ELR (cell line): ENCODE results near the gene C9orf153.
"Not testable (repeated sequence)": the region's sequence is repeated elsewhere in the genome, so short reads cannot be mapped to it uniquely, and the experiment has no call there.

Experiments used
- DNase-seq: peaks from one replicate; pipeline ENCODE4 v3.0.0-alpha.2; 2015; ENCODE audit warnings: low read depth

The C9orf153 gene

GRCh38 chr9:86263876-86264275, 4.4 kb upstream of the C9orf153 start:
- no peak for DNase-seq

GRCh38 chr9:86262492-86262891, 3.0 kb upstream of the C9orf153 start:
- DNase-seq = no peak

DNA sequence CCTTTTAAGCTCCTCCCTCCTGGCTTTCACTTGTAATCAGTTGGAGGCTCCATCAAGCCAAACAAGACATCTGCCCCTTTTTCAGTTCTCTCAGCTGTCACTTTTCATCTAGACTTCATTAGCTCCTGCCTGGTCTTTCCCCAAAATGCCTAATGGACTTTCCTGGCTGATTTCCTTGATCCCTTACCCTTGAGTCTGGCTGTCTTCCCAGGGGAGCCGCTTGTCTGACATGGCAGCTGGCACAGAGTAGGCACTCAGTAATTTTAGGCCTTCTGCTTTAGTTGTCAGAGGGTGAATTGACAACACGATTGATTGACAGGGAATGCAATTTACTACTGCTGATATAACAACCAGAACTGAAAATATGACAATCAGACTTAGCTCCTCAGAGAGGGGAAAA, 2.1 kb downstream of the C9orf153 start:
- no peak for DNase-seq

GRCh38 chr9:86256653-86257052, 2.8 kb downstream of the C9orf153 start:
- DNase-seq = no peak

DNA sequence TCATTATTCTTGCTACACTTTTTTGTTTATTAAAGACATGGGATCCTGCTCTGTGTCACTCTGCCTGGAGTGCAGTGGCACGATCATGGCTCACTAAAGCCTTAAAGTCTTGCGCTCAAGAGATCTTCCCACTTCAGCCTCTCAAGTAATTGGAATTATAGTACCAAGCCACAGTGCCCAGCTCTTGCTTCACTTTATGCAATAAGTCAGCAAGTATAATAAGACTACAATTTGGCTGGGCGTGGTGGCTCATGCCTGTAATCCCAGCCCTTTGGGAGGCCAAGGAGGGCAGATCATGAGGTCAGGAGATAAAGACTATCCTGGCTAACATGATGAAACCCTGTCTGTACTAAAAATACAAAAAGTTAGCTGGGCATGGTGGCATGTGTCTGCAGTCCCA, 5.9 kb downstream of the C9orf153 start:
- no peak for DNase-seq

DNA sequence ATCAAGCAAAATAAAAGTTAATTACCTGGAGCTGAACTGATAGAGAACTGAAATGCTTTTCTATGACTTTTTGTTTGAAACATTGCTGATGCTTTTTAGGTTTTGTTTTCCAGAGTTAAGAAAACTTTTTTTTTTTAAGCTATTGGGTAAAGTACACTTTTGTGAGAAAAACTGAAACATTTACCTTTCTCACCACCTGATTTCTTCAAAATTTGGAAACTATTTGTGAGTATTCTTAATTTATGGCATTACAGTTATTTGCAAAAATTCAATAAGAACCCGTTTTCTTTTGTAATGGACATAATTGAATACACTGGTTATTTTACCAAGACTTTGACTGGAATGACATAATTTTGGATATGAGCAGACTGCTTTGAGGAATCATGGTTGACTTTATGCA, 6.6 kb downstream of the C9orf153 start:
- DNase-seq = no peak

DNA sequence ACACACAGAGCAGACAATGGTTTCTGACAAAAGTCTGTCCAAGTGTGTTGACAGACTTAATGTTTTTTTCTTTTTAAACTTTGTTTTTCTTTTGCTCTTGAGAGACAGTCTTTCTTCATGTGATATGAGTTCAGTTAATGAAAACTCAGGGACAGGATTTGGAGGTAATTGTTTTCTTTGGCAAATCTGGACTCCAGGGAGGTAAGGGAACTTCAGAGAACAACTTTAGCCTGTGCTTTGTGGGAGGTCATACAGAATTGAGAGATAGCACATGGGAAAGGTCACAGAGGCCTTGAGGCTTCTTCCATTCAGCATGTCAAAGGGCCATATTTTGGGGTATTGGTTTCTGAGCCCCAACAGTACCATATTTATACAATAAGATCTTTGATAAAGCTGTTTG, 9.3 kb downstream of the C9orf153 start:
- no peak for DNase-seq

- no peak for DNase-seq
Measured at GRCh38 chr9:86248746-86249145, 10.7 kb downstream of the C9orf153 start.

DNA sequence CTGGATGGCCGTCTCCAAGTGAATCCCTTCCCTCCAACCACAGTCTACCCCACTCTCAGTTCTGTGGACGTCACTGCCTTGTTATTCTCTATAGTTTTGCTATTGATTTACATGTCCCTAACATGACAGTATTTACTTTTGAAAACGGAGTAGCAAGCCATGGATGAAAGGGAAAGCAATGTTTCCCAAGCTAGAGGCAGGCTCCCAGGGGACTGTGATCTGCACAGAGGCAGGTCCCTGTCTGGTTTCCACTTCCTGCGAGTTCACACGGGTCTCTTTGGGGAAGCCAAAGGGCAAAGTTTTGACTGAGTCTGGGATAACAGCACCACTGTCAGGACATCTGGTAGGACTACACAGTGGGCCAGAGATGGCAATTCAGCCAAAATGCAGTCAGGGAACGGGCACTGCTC, 12.7 kb downstream of the C9orf153 start:
- DNase-seq = no peak

GRCh38 chr9:86242071-86242470, 17.4 kb downstream of the C9orf153 start:
- DNase-seq = no peak

GRCh38 chr9:86241216-86241615, 18.2 kb downstream of the C9orf153 start:
- no peak for DNase-seq

- DNase-seq = peak; percentile 35
Measured at GRCh38 chr9:86238861-86239770, 20.3 kb downstream of the C9orf153 start.

GRCh38 chr9:86230858-86231257, 28.6 kb downstream of the C9orf153 start:
- no peak for DNase-seq

DNA sequence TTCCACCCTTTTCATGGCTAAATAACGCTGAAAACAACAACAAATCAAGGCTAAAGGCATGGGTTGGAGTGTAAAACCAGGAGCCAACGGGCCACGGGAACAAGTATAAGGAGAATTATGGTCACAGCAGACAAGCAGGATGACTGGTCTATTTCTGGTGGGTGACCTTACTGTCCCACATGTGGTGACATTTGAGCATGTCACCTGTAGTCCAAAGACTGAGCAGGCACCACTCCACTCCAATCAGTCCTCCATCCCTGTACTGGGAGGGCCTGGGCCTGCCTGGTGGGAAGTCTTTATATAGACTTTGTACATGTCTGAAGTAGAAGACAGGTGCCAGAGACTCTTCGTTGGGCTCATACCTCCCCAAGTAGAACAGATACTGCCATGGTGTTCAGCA, 36.8 kb downstream of the C9orf153 start:
- no peak for DNase-seq

GRCh38 chr9:86219606-86220005, 39.9 kb downstream of the C9orf153 start:
- no peak for DNase-seq

- no peak for DNase-seq
Measured at GRCh38 chr9:86217076-86217755, 42.2 kb downstream of the C9orf153 start.

DNA sequence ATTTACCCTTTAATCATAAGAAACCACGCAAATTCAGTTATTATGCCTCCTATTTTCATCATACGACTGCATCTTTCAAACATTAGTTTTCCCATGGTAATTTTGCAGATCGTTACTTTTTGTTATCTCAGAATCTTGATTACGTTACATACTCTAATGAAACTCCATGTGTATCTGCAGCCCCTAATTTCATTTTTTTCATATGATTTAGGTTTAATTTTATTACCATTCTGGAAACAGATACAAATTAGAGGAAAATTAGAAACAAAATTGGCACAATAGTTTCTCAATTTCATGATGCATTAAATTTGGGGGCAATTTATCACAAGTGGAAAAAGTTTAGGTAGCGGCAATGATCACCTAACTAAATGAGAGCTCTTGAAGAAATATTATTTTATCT, 52.3 kb downstream of the C9orf153 start:
- DNase-seq = no peak

GRCh38 chr9:86202338-86202882, 57.0 kb downstream of the C9orf153 start:
- DNase-seq = peak; percentile 72

GRCh38 chr9:86201474-86202337, 57.8 kb downstream of the C9orf153 start:
- no peak for DNase-seq

DNA sequence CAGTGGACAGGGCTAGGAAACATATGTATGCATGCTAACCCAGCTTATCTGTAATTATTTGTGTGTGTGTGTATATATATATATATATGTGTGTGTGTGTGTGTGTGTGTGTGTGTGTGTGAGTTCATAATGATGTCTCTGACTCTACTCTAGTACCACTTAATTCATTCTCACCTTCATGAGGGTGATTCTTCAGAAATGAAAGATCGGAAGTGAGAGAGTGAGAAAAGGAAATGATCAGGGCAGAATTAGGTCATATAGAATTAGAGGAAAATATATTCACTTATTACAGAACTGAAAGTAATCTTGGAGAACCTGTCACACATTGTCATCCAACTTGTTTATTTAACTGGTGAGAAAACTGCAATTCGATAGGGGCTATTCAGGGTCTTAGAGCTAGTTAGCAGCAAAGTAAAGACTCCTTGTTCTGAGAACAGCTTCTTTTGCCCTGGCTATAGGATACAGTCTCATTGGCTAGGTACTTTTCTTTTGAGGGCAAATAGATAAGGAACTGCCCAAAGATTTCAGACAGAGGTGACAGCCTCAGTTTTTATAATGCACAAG, 58.8 kb downstream of the C9orf153 start:
- no peak for DNase-seq

DNA sequence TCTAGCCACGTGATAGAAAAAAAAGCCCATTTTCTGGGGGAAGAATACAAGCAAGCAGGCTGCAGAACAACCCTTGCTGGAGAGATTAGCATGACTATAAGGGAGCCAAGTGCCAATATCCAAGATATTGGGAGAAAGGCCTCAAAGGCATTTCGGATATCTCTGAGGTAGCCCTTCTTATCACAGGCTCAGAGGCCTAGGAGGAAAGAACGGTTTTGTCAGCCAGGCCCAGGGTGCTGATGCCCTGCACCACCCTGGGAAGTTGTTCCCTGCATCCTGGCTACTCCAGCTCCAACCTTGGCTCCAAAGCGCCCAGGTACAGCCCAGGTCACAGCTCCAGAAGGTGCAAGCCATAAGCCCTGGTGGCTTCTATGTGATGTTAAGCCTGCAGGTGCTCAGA, 66.4 kb downstream of the C9orf153 start:
- no peak for DNase-seq

DNA sequence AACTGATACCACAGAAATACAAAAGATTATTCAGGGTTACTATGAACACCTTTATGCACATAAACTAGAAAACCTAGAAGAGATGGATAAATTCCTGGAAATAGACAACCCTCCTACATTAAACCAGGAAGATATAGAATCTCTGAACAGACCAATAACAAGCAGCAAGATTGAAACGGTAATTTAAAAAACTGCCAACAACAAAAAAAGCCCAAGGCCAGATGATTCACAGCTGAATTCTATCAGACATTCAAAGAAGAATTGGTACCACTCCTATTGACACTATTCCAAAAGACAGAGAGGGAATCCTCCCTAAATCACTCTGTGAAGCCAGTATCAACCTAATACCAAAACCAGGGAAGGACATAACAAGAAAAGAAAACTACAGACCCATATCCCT, 68.8 kb downstream of the C9orf153 start:
- DNase-seq = not testable (repeated sequence)
